Prostate gland (tissue), 2 donors: ENCODE measurements around the gene AKAP7.

ENCODE experiments used
- POLR2A ChIP-seq: fragments of 450-650 bp; IDR thresholded peaks from one replicate; pipeline ENCODE4 v1.6.1; 2016; ENCODE audit warnings: antibody characterized with exemption, mild to moderate bottlenecking
- POLR2AphosphoS5 ChIP-seq: sonication (generic); formaldehyde crosslinking; IDR thresholded peaks from one replicate; pipeline ENCODE4 v1.6.1; 2017; ENCODE audit warnings: antibody characterized with exemption
- TF ChIP-seq, protein P1 (sequence below), 4 experiments: fragments of 200-600 bp in 2 of 4; fragments of 450-650 bp in 2 of 4; sonication (generic) in 2 of 4; IDR thresholded peaks; 1 replicate in 3 of 4; 2 replicates in 1 of 4; pipeline ENCODE4 v1.5.1; 2016 to 2019; ENCODE audit warnings: antibody characterized with exemption in 4 of 4, mild to moderate bottlenecking in 2 of 4, moderate library complexity in 2 of 4

DNA sequence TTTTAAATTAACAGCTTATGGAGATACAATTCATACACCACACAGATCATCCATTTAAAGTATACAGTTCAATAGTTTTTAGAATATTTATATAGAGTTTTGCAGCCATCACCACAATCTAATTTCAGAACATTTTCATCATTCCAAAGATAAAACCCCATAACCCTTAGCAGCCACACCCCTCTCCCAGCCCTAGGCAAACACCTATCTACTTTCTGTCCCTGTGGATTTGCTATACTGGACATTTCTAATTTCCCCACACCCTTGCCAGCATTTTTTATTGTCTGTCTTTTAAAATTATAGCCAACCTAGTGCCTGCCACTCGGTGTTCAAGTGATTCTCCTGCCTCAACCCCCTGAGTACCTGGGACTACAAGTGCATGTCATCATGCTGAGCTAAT lies 23.0 kb upstream of the AKAP7 start:
- TF ChIP-seq, protein P1, sequence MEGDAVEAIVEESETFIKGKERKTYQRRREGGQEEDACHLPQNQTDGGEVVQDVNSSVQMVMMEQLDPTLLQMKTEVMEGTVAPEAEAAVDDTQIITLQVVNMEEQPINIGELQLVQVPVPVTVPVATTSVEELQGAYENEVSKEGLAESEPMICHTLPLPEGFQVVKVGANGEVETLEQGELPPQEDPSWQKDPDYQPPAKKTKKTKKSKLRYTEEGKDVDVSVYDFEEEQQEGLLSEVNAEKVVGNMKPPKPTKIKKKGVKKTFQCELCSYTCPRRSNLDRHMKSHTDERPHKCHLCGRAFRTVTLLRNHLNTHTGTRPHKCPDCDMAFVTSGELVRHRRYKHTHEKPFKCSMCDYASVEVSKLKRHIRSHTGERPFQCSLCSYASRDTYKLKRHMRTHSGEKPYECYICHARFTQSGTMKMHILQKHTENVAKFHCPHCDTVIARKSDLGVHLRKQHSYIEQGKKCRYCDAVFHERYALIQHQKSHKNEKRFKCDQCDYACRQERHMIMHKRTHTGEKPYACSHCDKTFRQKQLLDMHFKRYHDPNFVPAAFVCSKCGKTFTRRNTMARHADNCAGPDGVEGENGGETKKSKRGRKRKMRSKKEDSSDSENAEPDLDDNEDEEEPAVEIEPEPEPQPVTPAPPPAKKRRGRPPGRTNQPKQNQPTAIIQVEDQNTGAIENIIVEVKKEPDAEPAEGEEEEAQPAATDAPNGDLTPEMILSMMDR (IDR thresholded peaks at IDR 0.05): no peak
- TF ChIP-seq POLR2AphosphoS5 (no peak), POLR2A (no peak)
